Measurements from ENCODE around the gene ROCK2. TPM values are rescaled to one million over a fixed set of nuclear protein-coding genes. Genes with fewer than 3 reads are reported as not detected.

Gene ROCK2
- total and polyA plus RNA-seq, 2 of the 13 experiments (the other 11 are each of a cell fraction or from before 2014, with no cell fraction given): 38.1 to 119 TPM

DNA sequence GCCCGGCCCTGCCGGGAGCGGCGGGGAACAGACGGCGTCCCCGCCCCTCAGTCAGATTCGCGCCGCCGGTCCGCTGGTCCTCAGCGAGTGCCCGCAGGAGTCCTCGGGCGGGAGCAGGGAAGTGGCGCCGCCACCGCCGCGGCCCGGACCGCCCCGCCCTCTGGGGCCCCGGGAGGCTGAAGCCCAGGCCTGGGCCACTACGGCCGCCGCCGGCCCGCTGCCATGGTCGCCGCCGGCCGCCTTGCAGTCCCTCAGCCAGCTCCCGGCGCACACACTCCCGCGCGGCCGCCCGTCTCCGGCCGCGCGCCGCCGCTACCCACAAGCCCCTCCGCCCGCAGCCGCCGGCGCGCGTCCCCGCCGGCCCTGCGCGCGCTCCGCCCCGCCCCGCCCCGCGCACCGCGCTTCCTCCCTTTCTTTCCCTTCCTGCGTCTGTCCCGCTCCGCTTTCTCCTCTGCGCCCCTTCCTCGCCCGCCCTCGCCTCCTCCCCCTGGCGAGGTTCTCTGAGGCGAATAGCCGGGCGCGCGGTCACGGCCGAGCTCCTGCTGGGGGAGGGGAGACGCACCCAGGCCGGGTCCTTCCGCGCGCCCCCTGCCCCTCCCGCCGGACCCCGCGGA lies at the start of gene ROCK2 (continued):
- TF ChIP-seq, protein P1, sequence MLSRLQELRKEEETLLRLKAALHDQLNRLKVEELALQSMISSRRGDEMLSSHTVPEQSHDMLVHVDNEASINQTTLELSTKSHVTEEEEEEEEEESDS (CRISPR knock-in tag; IDR thresholded peaks at IDR 0.05; ENCODE audit: borderline replicate concordance): no peak
- TF ChIP-seq, protein P2, sequence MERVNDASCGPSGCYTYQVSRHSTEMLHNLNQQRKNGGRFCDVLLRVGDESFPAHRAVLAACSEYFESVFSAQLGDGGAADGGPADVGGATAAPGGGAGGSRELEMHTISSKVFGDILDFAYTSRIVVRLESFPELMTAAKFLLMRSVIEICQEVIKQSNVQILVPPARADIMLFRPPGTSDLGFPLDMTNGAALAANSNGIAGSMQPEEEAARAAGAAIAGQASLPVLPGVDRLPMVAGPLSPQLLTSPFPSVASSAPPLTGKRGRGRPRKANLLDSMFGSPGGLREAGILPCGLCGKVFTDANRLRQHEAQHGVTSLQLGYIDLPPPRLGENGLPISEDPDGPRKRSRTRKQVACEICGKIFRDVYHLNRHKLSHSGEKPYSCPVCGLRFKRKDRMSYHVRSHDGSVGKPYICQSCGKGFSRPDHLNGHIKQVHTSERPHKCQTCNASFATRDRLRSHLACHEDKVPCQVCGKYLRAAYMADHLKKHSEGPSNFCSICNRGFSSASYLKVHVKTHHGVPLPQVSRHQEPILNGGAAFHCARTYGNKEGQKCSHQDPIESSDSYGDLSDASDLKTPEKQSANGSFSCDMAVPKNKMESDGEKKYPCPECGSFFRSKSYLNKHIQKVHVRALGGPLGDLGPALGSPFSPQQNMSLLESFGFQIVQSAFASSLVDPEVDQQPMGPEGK (CRISPR knock-in tag; IDR thresholded peaks at IDR 0.05): no peak
- no peak for TF ChIP-seq MXD4 (CRISPR knock-in tag; IDR thresholded peaks at IDR 0.05)
- no peak for TF ChIP-seq RNF2 (conservative IDR thresholded peaks at IDR 0.05; ENCODE audit: low read depth)
- TF ChIP-seq, protein P3, sequence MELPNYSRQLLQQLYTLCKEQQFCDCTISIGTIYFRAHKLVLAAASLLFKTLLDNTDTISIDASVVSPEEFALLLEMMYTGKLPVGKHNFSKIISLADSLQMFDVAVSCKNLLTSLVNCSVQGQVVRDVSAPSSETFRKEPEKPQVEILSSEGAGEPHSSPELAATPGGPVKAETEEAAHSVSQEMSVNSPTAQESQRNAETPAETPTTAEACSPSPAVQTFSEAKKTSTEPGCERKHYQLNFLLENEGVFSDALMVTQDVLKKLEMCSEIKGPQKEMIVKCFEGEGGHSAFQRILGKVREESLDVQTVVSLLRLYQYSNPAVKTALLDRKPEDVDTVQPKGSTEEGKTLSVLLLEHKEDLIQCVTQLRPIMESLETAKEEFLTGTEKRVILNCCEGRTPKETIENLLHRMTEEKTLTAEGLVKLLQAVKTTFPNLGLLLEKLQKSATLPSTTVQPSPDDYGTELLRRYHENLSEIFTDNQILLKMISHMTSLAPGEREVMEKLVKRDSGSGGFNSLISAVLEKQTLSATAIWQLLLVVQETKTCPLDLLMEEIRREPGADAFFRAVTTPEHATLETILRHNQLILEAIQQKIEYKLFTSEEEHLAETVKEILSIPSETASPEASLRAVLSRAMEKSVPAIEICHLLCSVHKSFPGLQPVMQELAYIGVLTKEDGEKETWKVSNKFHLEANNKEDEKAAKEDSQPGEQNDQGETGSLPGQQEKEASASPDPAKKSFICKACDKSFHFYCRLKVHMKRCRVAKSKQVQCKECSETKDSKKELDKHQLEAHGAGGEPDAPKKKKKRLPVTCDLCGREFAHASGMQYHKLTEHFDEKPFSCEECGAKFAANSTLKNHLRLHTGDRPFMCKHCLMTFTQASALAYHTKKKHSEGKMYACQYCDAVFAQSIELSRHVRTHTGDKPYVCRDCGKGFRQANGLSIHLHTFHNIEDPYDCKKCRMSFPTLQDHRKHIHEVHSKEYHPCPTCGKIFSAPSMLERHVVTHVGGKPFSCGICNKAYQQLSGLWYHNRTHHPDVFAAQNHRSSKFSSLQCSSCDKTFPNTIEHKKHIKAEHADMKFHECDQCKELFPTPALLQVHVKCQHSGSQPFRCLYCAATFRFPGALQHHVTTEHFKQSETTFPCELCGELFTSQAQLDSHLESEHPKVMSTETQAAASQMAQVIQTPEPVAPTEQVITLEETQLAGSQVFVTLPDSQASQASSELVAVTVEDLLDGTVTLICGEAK (IDR thresholded peaks at IDR 0.05): no peak
- TF ChIP-seq, protein P3 (CRISPR knock-in tag; IDR thresholded peaks at IDR 0.05): no peak; the same call in 1 of the 2 replicates
- TF ChIP-seq KDM3A (CRISPR knock-in tag; IDR thresholded peaks at IDR 0.05; ENCODE audit: low read depth): no peak
- TF ChIP-seq RFX1 (IDR thresholded peaks at IDR 0.05): no peak
- no peak for TF ChIP-seq CEBPB (IDR thresholded peaks at IDR 0.05; ENCODE audit: borderline replicate concordance, low read depth, low read length)
- TF ChIP-seq HOXA7 (CRISPR knock-in tag; IDR thresholded peaks at IDR 0.05): no peak
- no peak for TF ChIP-seq ZZZ3 (CRISPR knock-in tag; IDR thresholded peaks at IDR 0.05; ENCODE audit: borderline replicate concordance)
- TF ChIP-seq ZNF335 (CRISPR knock-in tag; IDR thresholded peaks at IDR 0.05): no peak
- TF ChIP-seq ZKSCAN1 (IDR thresholded peaks at IDR 0.05; ENCODE audit: low read length): no peak
- TF ChIP-seq ZFP41 (CRISPR knock-in tag; IDR thresholded peaks at IDR 0.05; ENCODE audit: borderline replicate concordance): no peak
- TF ChIP-seq, protein P4, sequence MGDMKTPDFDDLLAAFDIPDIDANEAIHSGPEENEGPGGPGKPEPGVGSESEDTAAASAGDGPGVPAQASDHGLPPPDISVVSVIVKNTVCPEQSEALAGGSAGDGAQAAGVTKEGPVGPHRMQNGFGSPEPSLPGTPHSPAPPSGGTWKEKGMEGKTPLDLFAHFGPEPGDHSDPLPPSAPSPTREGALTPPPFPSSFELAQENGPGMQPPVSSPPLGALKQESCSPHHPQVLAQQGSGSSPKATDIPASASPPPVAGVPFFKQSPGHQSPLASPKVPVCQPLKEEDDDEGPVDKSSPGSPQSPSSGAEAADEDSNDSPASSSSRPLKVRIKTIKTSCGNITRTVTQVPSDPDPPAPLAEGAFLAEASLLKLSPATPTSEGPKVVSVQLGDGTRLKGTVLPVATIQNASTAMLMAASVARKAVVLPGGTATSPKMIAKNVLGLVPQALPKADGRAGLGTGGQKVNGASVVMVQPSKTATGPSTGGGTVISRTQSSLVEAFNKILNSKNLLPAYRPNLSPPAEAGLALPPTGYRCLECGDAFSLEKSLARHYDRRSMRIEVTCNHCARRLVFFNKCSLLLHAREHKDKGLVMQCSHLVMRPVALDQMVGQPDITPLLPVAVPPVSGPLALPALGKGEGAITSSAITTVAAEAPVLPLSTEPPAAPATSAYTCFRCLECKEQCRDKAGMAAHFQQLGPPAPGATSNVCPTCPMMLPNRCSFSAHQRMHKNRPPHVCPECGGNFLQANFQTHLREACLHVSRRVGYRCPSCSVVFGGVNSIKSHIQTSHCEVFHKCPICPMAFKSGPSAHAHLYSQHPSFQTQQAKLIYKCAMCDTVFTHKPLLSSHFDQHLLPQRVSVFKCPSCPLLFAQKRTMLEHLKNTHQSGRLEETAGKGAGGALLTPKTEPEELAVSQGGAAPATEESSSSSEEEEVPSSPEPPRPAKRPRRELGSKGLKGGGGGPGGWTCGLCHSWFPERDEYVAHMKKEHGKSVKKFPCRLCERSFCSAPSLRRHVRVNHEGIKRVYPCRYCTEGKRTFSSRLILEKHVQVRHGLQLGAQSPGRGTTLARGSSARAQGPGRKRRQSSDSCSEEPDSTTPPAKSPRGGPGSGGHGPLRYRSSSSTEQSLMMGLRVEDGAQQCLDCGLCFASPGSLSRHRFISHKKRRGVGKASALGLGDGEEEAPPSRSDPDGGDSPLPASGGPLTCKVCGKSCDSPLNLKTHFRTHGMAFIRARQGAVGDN (CRISPR knock-in tag; IDR thresholded peaks at IDR 0.05): no peak; the same call in 1 of the 2 replicates

Data from HepG2 (cell line).